ENCODE data around the gene MAP2K1. TPM values are rescaled to one million over a fixed set of nuclear protein-coding genes. Genes with fewer than 3 reads are reported as not detected.
A peak's percentile ranks its signal among the peaks of the same experiment; 100 is the strongest.

The MAP2K1 gene
- total RNA-seq, 1 donor from 2014 or later, result 44.5 TPM

DNA sequence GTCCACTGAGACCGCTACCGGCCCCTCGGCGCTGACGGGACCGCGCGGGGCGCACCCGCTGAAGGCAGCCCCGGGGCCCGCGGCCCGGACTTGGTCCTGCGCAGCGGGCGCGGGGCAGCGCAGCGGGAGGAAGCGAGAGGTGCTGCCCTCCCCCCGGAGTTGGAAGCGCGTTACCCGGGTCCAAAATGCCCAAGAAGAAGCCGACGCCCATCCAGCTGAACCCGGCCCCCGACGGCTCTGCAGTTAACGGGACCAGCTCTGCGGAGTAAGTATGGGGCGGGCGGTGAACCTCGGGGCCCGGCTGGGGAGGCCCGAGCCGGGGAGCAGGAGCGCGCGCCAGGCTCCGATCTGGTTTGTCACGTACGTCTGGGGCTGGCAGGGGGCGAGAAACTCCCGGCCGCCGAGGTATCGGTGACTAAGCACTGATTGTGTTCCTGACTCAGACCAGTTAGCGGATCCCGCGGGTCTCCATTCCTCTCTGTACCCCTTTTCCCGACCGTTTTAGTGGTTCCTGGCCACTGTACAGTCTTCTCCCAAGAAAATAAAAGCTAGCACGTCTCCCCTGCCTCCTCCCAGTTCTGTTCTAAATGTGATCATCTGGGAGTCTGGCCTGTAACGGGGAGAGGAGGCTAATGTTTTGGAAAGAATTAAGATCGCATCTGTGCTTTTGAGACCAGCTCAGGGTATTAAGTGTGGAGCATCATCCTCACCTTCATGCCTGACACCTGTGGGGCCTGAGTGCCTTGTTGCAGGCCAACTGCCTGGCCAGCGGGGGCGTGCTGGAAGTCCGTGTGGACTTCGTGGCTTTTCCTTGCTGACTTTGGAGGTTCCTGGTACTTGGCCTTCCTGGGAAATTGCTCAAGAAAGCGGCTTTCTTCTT, 691 bp downstream of the MAP2K1 start:
- Histone ChIP-seq H3K9me3 (no peaks in the 10 kb centered on the region), H3K36me3 (no peaks in the 10 kb centered on the region), H3K27me3 (no peaks in the 10 kb centered on the region), H3K27ac (peak overlapping the region; percentile 91), H3K4me1 (peaks cover 43% of the 10 kb centered on the region), H3K4me3 (peak overlapping the region; percentile 89)
- intact Hi-C loops (cut with DNase I), result loop anchor here (5.0 kb wide), 1 partner anchor 110 kb away; the partner anchor contains the start of gene SNAPC5
- ATAC-seq (peak; percentile 42), DNase-seq (peak; percentile 82)
- peak; percentile 43 for TF ChIP-seq CTCF (IDR thresholded peaks at IDR 0.05)

- TF ChIP-seq CTCF (IDR thresholded peaks at IDR 0.05), result no peak
- ATAC-seq (no peak), DNase-seq (no peak)
- Histone ChIP-seq H3K27me3 (no peaks in the 10 kb centered on the region), H3K9me3 (no peaks in the 10 kb centered on the region), H3K36me3 (no peaks in the 10 kb centered on the region), H3K4me3 (peak overlapping the region; percentile 89), H3K4me1 (peaks cover 43% of the 10 kb centered on the region), H3K27ac (peak overlapping the region; percentile 91)
- intact Hi-C loops (cut with DNase I), result loop anchor here (5.0 kb wide), 1 partner anchor 109 kb away; the partner anchor contains the start of gene SNAPC5
These were observed 1.3 kb downstream of the MAP2K1 start for GRCh38 chr15:66388043-66388363.

DNA sequence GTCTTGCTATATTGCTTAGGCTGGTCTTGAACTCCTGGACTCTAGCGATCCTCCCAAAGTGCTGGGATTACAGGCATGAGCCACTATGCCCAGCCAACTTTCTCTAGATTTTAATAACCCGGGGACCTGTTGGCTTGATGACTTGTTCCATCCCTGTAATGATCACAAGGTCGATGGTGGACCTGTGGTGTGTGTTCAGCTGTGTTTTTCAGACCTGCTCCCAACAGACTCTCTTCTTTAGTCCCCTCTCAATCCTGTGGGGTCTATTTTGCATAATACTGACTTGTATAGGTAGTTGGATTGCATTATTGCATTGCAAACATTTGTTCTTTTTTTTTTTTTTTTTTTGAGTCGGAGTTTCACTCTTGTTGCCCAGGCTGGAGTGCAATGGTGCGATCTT, 1.9 kb downstream of the MAP2K1 start:
- TF ChIP-seq CTCF (IDR thresholded peaks at IDR 0.05), result no peak
- H3K4me1 ChIP-seq, result peaks cover 43% of the 10 kb centered on the region
- intact Hi-C loops (cut with DNase I), result loop anchor here (5.0 kb wide), 1 partner anchor 109 kb away; the partner anchor contains the start of gene SNAPC5

DNA sequence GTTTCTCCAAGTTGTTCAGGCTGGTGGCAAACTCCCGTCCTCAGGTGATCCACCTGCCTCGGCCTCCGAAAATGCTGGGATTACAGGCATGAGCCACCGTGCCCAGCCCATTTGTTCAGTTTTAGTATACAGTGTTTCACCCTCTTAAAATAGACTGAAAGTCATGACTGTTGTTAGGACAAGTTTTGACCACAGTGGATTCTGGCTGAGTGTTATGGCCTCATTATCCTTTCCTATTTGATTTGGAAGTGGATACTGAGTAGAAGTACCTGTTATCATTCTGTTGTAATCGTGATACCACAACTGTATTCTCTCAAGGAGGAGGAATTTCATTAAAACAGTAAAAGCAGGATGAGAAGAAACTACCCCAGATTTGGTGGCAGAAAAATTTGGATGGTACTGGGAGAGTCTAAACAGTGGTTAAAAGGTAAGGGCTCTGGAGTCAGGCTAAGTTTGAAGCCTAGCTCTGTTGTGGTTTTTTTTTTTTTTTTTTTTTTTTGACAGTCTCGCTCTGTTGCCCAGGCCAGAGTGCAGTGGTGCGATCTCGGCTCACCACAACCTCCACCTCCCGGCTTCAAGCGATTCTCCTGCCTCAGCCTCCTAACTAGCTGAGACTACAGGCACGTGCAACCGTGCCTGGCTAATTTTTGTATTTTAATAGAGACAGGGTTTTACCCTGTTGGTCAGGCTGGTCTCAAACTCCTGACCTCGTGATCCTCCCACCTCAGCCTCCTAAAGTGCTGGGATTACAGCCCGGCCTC, 2.6 kb downstream of the MAP2K1 start:
- TF ChIP-seq CTCF (IDR thresholded peaks at IDR 0.05), result no peak
- no peaks in the 10 kb centered on the region for H3K9me3 ChIP-seq
- H3K36me3 ChIP-seq, result no peaks in the 10 kb centered on the region
- H3K27me3 ChIP-seq, result no peaks in the 10 kb centered on the region
- no peak for ATAC-seq
- H3K27ac ChIP-seq, result no peak overlapping the region
- H3K4me1 ChIP-seq, result peaks cover 43% of the 10 kb centered on the region
- H3K4me3 ChIP-seq, result no peak overlapping the region
- no peak for DNase-seq
- intact Hi-C loops (cut with DNase I), result loop anchor here (5.0 kb wide), 1 partner anchor 108 kb away; the partner anchor contains the start of gene SNAPC5

More for the DNA sequence above, 1.9 kb downstream of the MAP2K1 start:
- Histone ChIP-seq H3K4me3 (peak overlapping the region; percentile 89), H3K9me3 (no peaks in the 10 kb centered on the region), H3K27ac (no peak overlapping the region), H3K36me3 (no peaks in the 10 kb centered on the region), H3K27me3 (no peaks in the 10 kb centered on the region)
- no peak for ATAC-seq
- DNase-seq, result no peak

DNA sequence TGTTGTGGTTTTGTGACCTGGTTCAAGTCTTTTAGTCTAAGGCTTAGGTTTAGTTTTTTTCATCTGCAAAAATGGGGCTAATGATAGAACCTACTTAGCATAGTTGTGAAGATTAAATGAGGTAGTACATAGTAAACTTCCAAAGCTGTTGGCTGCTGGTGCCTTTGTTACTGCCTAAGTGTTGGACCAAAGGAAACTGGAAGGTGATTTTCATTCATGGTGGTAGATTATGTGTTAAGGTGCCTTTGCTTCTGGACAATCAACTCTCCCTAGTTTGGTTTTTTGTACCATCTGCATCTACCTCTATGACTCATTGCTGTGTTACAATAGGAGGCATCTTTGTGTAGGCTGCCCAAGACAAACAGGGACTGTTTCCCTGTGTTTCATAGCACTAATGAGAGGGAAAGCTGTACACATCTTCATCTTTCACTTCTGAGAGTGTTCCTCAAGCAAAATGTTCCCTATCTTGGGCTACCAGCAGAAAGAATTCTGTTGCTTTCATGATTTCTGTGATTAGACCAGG, 3.2 kb downstream of the MAP2K1 start:
- intact Hi-C loops (cut with DNase I), result loop anchor here (5.0 kb wide), 1 partner anchor 107 kb away; the partner anchor contains the start of gene SNAPC5
- H3K4me3 ChIP-seq, result no peak overlapping the region
- no peak overlapping the region for H3K27ac ChIP-seq

More for the DNA sequence above, 3.2 kb downstream of the MAP2K1 start:
- no peak for TF ChIP-seq CTCF (IDR thresholded peaks at IDR 0.05)
- Histone ChIP-seq H3K4me1 (peaks cover 43% of the 10 kb centered on the region), H3K9me3 (no peaks in the 10 kb centered on the region), H3K27me3 (no peaks in the 10 kb centered on the region), H3K36me3 (no peaks in the 10 kb centered on the region)
- DNase-seq (no peak), ATAC-seq (no peak)
